H1 (cell line): ENCODE results near the gene RASAL2.

ENCODE experiments used
- CEBPB ChIP-seq: IDR thresholded peaks from 2 replicates; pipeline ENCODE4 v1.6.1; 2012; ENCODE audit warnings: low read depth, low read length
- CHD1 ChIP-seq: IDR thresholded peaks from 2 replicates; pipeline ENCODE4 v1.6.1; 2012; ENCODE audit warnings: low read depth, low read length, improper control_type of control experiment
- EP300 ChIP-seq, 2 experiments: IDR thresholded peaks; 1 replicate in 1 of 2; 2 replicates in 1 of 2; pipeline ENCODE4 v1.6.1; 2011 to 2012; ENCODE audit warnings: low read depth in 2 of 2, low read length in 2 of 2, mild to moderate bottlenecking in 2 of 2, borderline replicate concordance in 1 of 2, inconsistent platforms in 1 of 2, moderate library complexity in 1 of 2
- EZH2 ChIP-seq: fragments of 200-600 bp; sonication (generic); IDR thresholded peaks from 2 replicates; pipeline ENCODE4 v1.7.1; 2012; ENCODE audit warnings: low read depth, mild to moderate bottlenecking, moderate library complexity, low read length, inconsistent platforms; ENCODE audit not compliant: severe bottlenecking
- JUN ChIP-seq: IDR thresholded peaks from 2 replicates; pipeline ENCODE4 v1.6.1; 2011; ENCODE audit warnings: low read depth, mild to moderate bottlenecking, improper control_type of control experiment, low read length
- POLR2A ChIP-seq, 2 experiments: IDR thresholded peaks; 1 replicate in 1 of 2; 2 replicates in 1 of 2; pipeline ENCODE4 v1.6.1; 2011; ENCODE audit warnings: low read depth in 2 of 2, low read length in 2 of 2, mild to moderate bottlenecking in 2 of 2; ENCODE audit errors: control extremely low read depth in 1 of 2
- POLR2AphosphoS5 ChIP-seq: IDR thresholded peaks from 2 replicates; pipeline ENCODE4 v1.6.1; 2011; ENCODE audit warnings: low read depth, low read length
- RFX5 ChIP-seq: IDR thresholded peaks from 2 replicates; pipeline ENCODE4 v1.6.1; 2011; ENCODE audit warnings: low read depth, low read length, improper control_type of control experiment, borderline replicate concordance
- ZNF274 ChIP-seq: IDR thresholded peaks from 2 replicates; pipeline ENCODE4 v1.7.0; 2012; ENCODE audit warnings: low read length, borderline replicate concordance; ENCODE audit errors: extremely low read depth
- TF ChIP-seq, protein P1 (sequence below): IDR thresholded peaks from 2 replicates; pipeline ENCODE4 v1.6.1; 2011; ENCODE audit warnings: low read length, improper control_type of control experiment
- TF ChIP-seq, protein P2 (sequence below), 3 experiments: IDR thresholded peaks; 1 replicate in 2 of 3; 2 replicates in 1 of 3; pipeline versions ENCODE4 v1.5.1 to v1.6.1; 2011; ENCODE audit warnings: low read length in 3 of 3, mild to moderate bottlenecking in 3 of 3, inconsistent platforms in 2 of 3, low read depth in 1 of 3, moderate library complexity in 1 of 3; ENCODE audit not compliant: insufficient read depth in 1 of 3; ENCODE audit errors: control extremely low read depth in 1 of 3

DNA sequence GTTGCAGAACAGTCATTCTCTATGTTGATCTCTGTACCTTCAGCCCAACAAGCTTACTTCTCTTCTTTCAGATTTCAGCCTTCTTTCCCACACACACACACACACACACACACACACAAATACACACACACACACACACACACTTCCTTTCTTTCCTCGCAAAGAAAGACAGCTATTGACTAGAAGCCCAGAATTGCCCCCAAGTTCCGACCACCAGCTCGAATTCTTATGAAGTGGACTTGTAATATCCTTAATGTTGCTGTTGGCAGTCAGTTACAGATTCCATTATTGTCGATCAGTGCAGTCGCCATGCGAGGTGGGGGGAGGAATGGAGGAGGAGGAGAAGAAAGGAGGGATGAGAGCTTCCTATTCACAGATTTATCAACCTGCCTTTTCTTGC, 277.3 kb downstream of the RASAL2 start:
- TF ChIP-seq CEBPB: no peak
- TF ChIP-seq, protein P1, sequence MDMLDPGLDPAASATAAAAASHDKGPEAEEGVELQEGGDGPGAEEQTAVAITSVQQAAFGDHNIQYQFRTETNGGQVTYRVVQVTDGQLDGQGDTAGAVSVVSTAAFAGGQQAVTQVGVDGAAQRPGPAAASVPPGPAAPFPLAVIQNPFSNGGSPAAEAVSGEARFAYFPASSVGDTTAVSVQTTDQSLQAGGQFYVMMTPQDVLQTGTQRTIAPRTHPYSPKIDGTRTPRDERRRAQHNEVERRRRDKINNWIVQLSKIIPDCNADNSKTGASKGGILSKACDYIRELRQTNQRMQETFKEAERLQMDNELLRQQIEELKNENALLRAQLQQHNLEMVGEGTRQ: no peak
- no peak for TF ChIP-seq RFX5
- no peak for TF ChIP-seq ZNF274
- no peak for TF ChIP-seq POLR2AphosphoS5
- no peak for TF ChIP-seq EZH2
- TF ChIP-seq CHD1: no peak
- no peak for TF ChIP-seq JUN
- TF ChIP-seq POLR2A (IDR thresholded peaks at IDR 0.05; ENCODE audit: control extremely low read depth in 1 of 2, low read depth in 2 of 2, low read length in 2 of 2): no peak
- TF ChIP-seq EP300 (IDR thresholded peaks at IDR 0.05; ENCODE audit: borderline replicate concordance in 1 of 2, low read depth in 2 of 2, low read length in 2 of 2): no peak
- TF ChIP-seq, protein P2, sequence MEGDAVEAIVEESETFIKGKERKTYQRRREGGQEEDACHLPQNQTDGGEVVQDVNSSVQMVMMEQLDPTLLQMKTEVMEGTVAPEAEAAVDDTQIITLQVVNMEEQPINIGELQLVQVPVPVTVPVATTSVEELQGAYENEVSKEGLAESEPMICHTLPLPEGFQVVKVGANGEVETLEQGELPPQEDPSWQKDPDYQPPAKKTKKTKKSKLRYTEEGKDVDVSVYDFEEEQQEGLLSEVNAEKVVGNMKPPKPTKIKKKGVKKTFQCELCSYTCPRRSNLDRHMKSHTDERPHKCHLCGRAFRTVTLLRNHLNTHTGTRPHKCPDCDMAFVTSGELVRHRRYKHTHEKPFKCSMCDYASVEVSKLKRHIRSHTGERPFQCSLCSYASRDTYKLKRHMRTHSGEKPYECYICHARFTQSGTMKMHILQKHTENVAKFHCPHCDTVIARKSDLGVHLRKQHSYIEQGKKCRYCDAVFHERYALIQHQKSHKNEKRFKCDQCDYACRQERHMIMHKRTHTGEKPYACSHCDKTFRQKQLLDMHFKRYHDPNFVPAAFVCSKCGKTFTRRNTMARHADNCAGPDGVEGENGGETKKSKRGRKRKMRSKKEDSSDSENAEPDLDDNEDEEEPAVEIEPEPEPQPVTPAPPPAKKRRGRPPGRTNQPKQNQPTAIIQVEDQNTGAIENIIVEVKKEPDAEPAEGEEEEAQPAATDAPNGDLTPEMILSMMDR (IDR thresholded peaks at IDR 0.05; ENCODE audit: control extremely low read depth in 1 of 3, insufficient read depth in 1 of 3, low read depth in 1 of 3, low read length in 3 of 3): no peak
